Neuronal stem cell (in vitro differentiated cells): ENCODE data around the gene GARIN5B.
A peak's percentile ranks its signal among the peaks of the same experiment; 100 is the strongest.

Source experiments
- DNase-seq: peaks from one replicate; pipeline ENCODE4 v3.0.0-alpha.2; 2013; ENCODE audit warnings: low spot score
- H2AFZ ChIP-seq: one replicate; pipeline ENCODE4 v1.6.1; 2013; ENCODE audit warnings: mild to moderate bottlenecking, low read length, inconsistent platforms
- H2AK5ac ChIP-seq: 2 replicates; pipeline ENCODE4 v1.6.1; 2013; ENCODE audit warnings: low read depth, mild to moderate bottlenecking, inconsistent platforms, low read length, moderate library complexity, mixed read lengths
- H2BK120ac ChIP-seq: 2 replicates; pipeline ENCODE4 v1.6.1; 2013; ENCODE audit warnings: low read depth, mild to moderate bottlenecking, inconsistent platforms, low read length, moderate library complexity, mixed read lengths
- H2BK12ac ChIP-seq: one replicate; pipeline ENCODE4 v1.6.1; 2013; ENCODE audit warnings: low read length, inconsistent platforms
- H2BK15ac ChIP-seq: 2 replicates; pipeline ENCODE4 v1.6.1; 2013; ENCODE audit warnings: mild to moderate bottlenecking, low read length, inconsistent platforms, mixed read lengths
- H2BK5ac ChIP-seq: one replicate; pipeline ENCODE4 v1.6.1; 2013; ENCODE audit warnings: inconsistent platforms, mild to moderate bottlenecking, low read length, moderate library complexity
- H3K14ac ChIP-seq: one replicate; pipeline ENCODE4 v1.6.1; 2013; ENCODE audit warnings: low read length, inconsistent platforms
- H3K18ac ChIP-seq: 2 replicates; pipeline ENCODE4 v1.6.1; 2013; ENCODE audit warnings: low read length, inconsistent platforms
- H3K23ac ChIP-seq: 2 replicates; pipeline ENCODE4 v1.6.1; 2013; ENCODE audit warnings: low read depth, mild to moderate bottlenecking, mixed read lengths, low read length, inconsistent platforms; ENCODE audit not compliant: poor library complexity
- H3K27ac ChIP-seq: replicated peaks from 3 replicates; pipeline ENCODE4 v1.5.1; 2013; ENCODE audit warnings: low read length, inconsistent platforms
- H3K27me3 ChIP-seq, 3 experiments: 2 replicates each; pipeline ENCODE4 v1.6.1; 2013; ENCODE audit warnings: low read length in 3 of 3, mild to moderate bottlenecking in 2 of 3, inconsistent platforms in 1 of 3, low read depth in 1 of 3, mixed read lengths in 1 of 3, moderate library complexity in 1 of 3; ENCODE audit not compliant: control insufficient read depth in 3 of 3, insufficient read depth in 3 of 3
- H3K36me3 ChIP-seq, 2 donors: replicated peaks in 1 of 2; 2 replicates each; pipeline ENCODE4 v1.6.1; 2013; ENCODE audit warnings: low read length in 2 of 2; ENCODE audit not compliant: control insufficient read depth in 2 of 2, insufficient read depth in 2 of 2
- H3K4ac ChIP-seq: 2 replicates; pipeline ENCODE4 v1.6.1; 2013; ENCODE audit warnings: inconsistent platforms, mild to moderate bottlenecking, low read length, moderate library complexity
- H3K4me1 ChIP-seq, 2 donors: 1 replicate in 1 of 2; 2 replicates in 1 of 2; pipeline ENCODE4 v1.6.1; 2013; ENCODE audit warnings: low read length in 2 of 2, low read depth in 1 of 2; ENCODE audit not compliant: control insufficient read depth in 2 of 2, insufficient read depth in 1 of 2
- H3K4me2 ChIP-seq: one replicate; pipeline ENCODE4 v1.6.1; 2013; ENCODE audit warnings: mild to moderate bottlenecking, low read length, inconsistent platforms; ENCODE audit not compliant: insufficient read depth, poor library complexity, severe bottlenecking
- H3K4me3 ChIP-seq, 2 donors: 2 replicates each; pipeline ENCODE4 v1.5.1; 2013; ENCODE audit warnings: low read length in 2 of 2, mild to moderate bottlenecking in 2 of 2, inconsistent platforms in 1 of 2, moderate library complexity in 1 of 2
- H3K79me1 ChIP-seq: one replicate; pipeline ENCODE4 v1.6.1; 2013; ENCODE audit warnings: low read depth, mild to moderate bottlenecking, inconsistent platforms, low read length, moderate library complexity
- H3K9ac ChIP-seq: one replicate; pipeline ENCODE4 v1.6.1; 2013; ENCODE audit warnings: mild to moderate bottlenecking, low read depth, low read length, inconsistent platforms; ENCODE audit not compliant: poor library complexity
- H3K9me3 ChIP-seq, 2 donors: replicated peaks in 1 of 2; 2 replicates each; pipeline versions ENCODE3 to v1.6.1; 2013; ENCODE audit warnings: low read length in 2 of 2, mild to moderate bottlenecking in 2 of 2, inconsistent platforms in 1 of 2, low read depth in 1 of 2, mixed read lengths in 1 of 2, moderate library complexity in 1 of 2; ENCODE audit not compliant: control insufficient read depth in 2 of 2, insufficient read depth in 1 of 2
- H4K8ac ChIP-seq: one replicate; pipeline ENCODE4 v1.6.1; 2013; ENCODE audit warnings: low read depth, mild to moderate bottlenecking, inconsistent platforms, low read length, moderate library complexity
- H4K91ac ChIP-seq: one replicate; pipeline ENCODE4 v1.6.1; 2013; ENCODE audit warnings: low read length, low read depth, mild to moderate bottlenecking, inconsistent platforms; ENCODE audit not compliant: poor library complexity
- WGBS, 2 donors: extraction: QIAGEN DNeasy Blood & Tissue Kit; methylation state at CpG; one replicate each; pipeline ENCODE4 v1.1.7; 2013; ENCODE audit warnings: missing lambda C conversion rate in 2 of 2, mixed read lengths in 1 of 2; ENCODE audit not compliant: insufficient read length in 2 of 2, insufficient replicate concordance in 1 of 2; ENCODE audit errors: extremely low coverage in 2 of 2; 5-methylcytosine and 5-hydroxymethylcytosine counted together

The GARIN5B gene

DNA sequence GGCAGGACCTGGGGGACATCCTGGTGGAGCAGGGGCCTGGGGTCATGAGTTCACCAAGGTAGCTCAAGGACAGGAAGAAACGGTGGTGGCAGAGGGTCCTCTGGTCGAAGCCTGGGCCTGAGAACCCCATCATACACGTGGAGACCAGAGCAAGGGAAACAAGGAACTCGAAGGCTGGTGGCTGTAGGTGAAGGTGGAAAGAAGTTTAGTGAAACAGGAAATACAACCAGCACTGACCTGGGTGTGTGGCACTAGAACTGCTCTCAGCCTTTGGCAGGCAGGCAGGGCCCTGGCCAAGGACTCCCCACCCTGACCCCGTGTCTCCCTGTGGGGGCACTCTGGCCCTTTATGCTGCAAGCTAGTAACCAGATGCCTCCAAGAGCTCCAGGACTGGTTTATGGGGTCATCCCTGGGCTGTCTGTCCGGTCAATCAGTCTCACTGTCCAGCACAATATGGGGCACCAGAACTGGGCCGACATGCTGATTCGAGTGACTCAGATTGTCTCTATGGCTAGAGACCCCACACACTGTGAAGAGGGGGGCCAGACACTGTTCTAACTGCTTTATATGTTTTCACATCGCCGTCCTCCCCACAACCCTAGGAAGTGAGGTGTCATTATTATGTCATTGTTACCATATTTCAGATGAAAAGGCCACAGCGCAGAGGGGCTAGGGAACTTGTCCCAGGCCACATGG is 12.3 kb downstream of the GARIN5B start:
- no peak overlapping the region for H4K8ac ChIP-seq
- H4K91ac ChIP-seq, result peak overlapping the region; percentile 92
- peaks cover 19 to 24% of the 10 kb centered on the region in 2 donors for H3K4me1 ChIP-seq
- H3K23ac ChIP-seq, result peak overlapping the region; percentile 65
- WGBS, 2 donors, result no CpG with 5 or more reads among the region's 11 CpGs
- H3K4me2 ChIP-seq, result no peak overlapping the region
- H3K9ac ChIP-seq, result peak overlapping the region; percentile 21
- H3K36me3 ChIP-seq, result peaks cover 5 to 20% of the 10 kb centered on the region in 2 donors
- H2BK5ac ChIP-seq, result peak overlapping the region; percentile 24
- no peak overlapping the region for H2BK15ac ChIP-seq
- H3K9me3 ChIP-seq, result peaks cover 0 to 2% of the 10 kb centered on the region in 2 donors
- no peak overlapping the region for H3K4me3 ChIP-seq
- peak overlapping the region; percentile 81 for H2AK5ac ChIP-seq
- H2AFZ ChIP-seq, result no peak overlapping the region
- peak overlapping the region; percentile 27 for H3K4ac ChIP-seq
- H3K27ac ChIP-seq, result no peak overlapping the region
- peak overlapping the region; percentile 22 for H2BK12ac ChIP-seq
- no peak for DNase-seq
- H3K79me1 ChIP-seq, result no peaks in the 10 kb centered on the region
- no peak overlapping the region for H2BK120ac ChIP-seq
- H3K14ac ChIP-seq, result peak overlapping the region; percentile 89
- peaks cover 7 to 46% (median 40%) of the 10 kb centered on the region in 3 experiments for H3K27me3 ChIP-seq
- H3K18ac ChIP-seq, result peak overlapping the region; percentile 71

DNA sequence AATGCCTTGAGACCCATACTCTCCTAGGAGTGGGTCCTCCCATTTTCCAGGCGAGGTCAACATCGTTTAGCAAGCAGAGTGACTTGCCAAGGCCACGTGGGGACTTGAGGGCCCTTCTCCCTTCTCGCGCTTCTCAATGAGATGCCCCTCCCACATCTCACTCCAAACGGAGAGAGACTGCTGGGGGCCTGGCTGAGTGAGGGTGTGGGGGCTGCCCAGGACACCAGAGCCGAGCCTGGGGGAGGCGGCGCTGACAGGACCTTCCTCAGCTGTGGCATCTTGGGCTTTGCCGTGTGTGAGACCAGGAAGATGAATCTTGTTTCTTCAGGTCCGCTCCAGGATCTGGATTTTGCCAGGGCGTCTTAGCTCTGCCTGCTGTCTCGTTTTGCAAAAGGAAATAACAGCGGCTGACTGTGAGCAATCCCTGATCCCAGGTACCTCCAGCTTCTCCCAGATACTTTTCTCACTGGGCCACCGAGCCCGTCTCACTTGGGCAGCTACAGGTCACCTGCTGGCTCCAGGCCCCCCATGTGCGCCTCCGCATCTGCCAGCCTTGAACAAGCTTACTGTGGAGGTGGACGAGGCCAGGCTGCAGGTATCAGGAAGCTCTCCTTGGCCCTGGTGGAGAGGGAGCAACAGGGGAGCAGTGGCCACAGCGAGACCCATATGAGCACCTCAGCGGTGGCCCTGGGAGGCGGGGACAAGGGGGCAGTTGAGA is 14.6 kb downstream of the GARIN5B start:
- Histone ChIP-seq H4K91ac (no peak overlapping the region), H3K79me1 (peaks cover 2% of the 10 kb centered on the region), H2AFZ (no peak overlapping the region), H2BK12ac (peak overlapping the region; percentile 73), H3K4ac (no peak overlapping the region), H3K36me3 (peaks cover 17 to 39% of the 10 kb centered on the region in 2 donors), H2BK5ac (no peak overlapping the region), H3K23ac (peak overlapping the region; percentile 81), H3K27me3 (peaks cover 0 to 25% (median 21%) of the 10 kb centered on the region in 3 experiments), H3K27ac (peak overlapping the region; percentile 46), H3K4me2 (no peak overlapping the region), H2BK15ac (no peak overlapping the region), H3K9ac (peak overlapping the region; percentile 78), H3K14ac (peak overlapping the region; percentile 95), H4K8ac (no peak overlapping the region), H2AK5ac (peak overlapping the region; percentile 87), H2BK120ac (no peak overlapping the region), H3K18ac (peak overlapping the region; percentile 84), H3K9me3 (peaks cover 0 to 2% of the 10 kb centered on the region in 2 donors), H3K4me3 (no peak overlapping the region), H3K4me1 (peaks cover 19 to 21% of the 10 kb centered on the region in 2 donors)
- no CpG with 5 or more reads among the region's 22 CpGs for WGBS, 2 donors
- DNase-seq, result no peak

DNA sequence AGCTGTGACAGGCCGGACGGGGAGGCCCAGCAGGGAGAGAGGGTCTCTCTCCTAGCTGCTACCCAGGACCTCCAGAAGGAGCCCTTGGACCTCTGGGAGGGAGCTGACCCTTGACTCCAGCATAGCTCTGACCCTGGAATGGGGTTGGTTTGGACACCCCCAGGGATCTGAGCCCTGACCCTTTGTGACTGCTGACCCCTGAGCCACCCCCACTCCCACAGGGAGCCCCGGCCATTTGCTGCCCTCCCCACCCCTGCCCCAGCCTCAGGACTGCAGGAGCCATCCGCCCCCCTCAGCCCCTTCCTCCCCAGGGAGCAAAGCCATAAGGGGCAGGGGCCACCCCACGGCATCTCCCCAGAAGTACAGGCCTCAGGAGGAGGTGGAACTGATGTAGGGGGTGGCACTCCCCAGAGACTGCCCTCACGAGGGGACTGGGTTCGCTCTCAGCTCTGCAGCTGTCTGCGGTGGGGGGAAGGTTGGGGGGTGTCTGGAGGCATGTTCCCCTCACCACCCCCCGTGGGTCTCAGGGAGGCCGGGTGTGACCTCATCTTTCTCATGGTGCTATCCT is 15.5 kb downstream of the GARIN5B start:
- Histone ChIP-seq H3K23ac (no peak overlapping the region), H4K8ac (no peak overlapping the region), H4K91ac (no peak overlapping the region), H3K18ac (no peak overlapping the region), H2BK120ac (no peak overlapping the region), H3K27ac (no peak overlapping the region), H2BK15ac (no peak overlapping the region), H3K9me3 (peaks cover 0 to 2% of the 10 kb centered on the region in 2 donors), H2AFZ (no peak overlapping the region), H3K4me2 (no peak overlapping the region), H2BK5ac (no peak overlapping the region), H3K4ac (no peak overlapping the region), H3K4me1 (peaks cover 19% of the 10 kb centered on the region in 2 donors), H3K36me3 (peaks cover 23 to 49% of the 10 kb centered on the region in 2 donors), H3K79me1 (peaks cover 6% of the 10 kb centered on the region), H2BK12ac (no peak overlapping the region), H3K9ac (peak overlapping the region; percentile 38), H3K14ac (no peak overlapping the region), H3K27me3 (peaks cover 0 to 16% (median 12%) of the 10 kb centered on the region in 3 experiments), H3K4me3 (no peak overlapping the region), H2AK5ac (peak overlapping the region; percentile 63)
- no CpG with 5 or more reads among the region's 10 CpGs for WGBS, 2 donors
- no peak for DNase-seq
